IMR-90 (cell line): ENCODE data around the gene EHMT1. TPM values are rescaled to one million over a fixed set of nuclear protein-coding genes. Genes with fewer than 3 reads are reported as not detected.

ENCODE experiments used
- ATAC-seq: fragments of 200-7000 bp; cut with Tn5 transposase; 2 replicates; pipeline ENCODE4 v1.9.1; 2020; ENCODE audit warnings: low read depth, mild to moderate bottlenecking, moderate library complexity
- BruUV-seq: library from RNA; stranded (reverse); fragments of 400-500 nt; replicated peaks from 2 replicates; lab custom pipeline; 2021; lab: Mats Ljungman, UMichigan
- CTCF ChIA-PET: fragments of 300-600 bp; formaldehyde crosslinking; extraction: SDS; loops from one replicate; lab custom pipeline; 2021; ENCODE audit warnings: antibody characterized with exemption; lab: Yijun Ruan, JAX
- POLR2A ChIA-PET: fragments of 300-600 bp; sonication (Branson Sonifier 250); formaldehyde crosslinking; loops from one replicate; lab custom pipeline; 2022; ENCODE audit warnings: antibody characterized with exemption; ENCODE audit not compliant: unreplicated experiment; lab: Charles Lee
- DNase-seq: peaks from one replicate; pipeline ENCODE4 v3.0.0; 2013
- H2AFZ ChIP-seq: replicated peaks from 2 replicates; pipeline ENCODE3; 2013; ENCODE audit warnings: low read length, mild to moderate bottlenecking; ENCODE audit not compliant: poor library complexity
- H2AK5ac ChIP-seq: 2 replicates; pipeline ENCODE4 v1.6.1; 2013; ENCODE audit warnings: low read depth, low read length, inconsistent platforms
- H2AK9ac ChIP-seq: replicated peaks from 2 replicates; pipeline ENCODE3; 2013; ENCODE audit warnings: mild to moderate bottlenecking, low read depth, low read length, moderate library complexity; ENCODE audit not compliant: poor library complexity
- H2BK120ac ChIP-seq: 2 replicates; pipeline ENCODE4 v1.6.1; 2013; ENCODE audit warnings: low read depth, low read length, inconsistent platforms
- H2BK15ac ChIP-seq: 3 replicates; pipeline ENCODE4 v1.6.1; 2013; ENCODE audit warnings: low read depth, low read length, inconsistent platforms
- H2BK20ac ChIP-seq: 2 replicates; pipeline ENCODE4 v1.6.1; 2013; ENCODE audit warnings: low read depth, mild to moderate bottlenecking, inconsistent platforms, low read length, moderate library complexity
- H2BK5ac ChIP-seq: 2 replicates; pipeline ENCODE4 v1.6.1; 2013; ENCODE audit warnings: mild to moderate bottlenecking, low read depth, low read length, inconsistent platforms; ENCODE audit not compliant: poor library complexity, severe bottlenecking
- H3K14ac ChIP-seq: replicated peaks from 2 replicates; pipeline ENCODE4 v1.6.1; 2013; ENCODE audit warnings: low read depth, low read length, inconsistent platforms
- H3K18ac ChIP-seq: 2 replicates; pipeline ENCODE4 v1.6.1; 2013; ENCODE audit warnings: low read depth, low read length, control low read depth
- H3K23ac ChIP-seq: 2 replicates; pipeline ENCODE4 v1.6.1; 2013; ENCODE audit warnings: low read depth, low read length, inconsistent platforms
- H3K27ac ChIP-seq: 2 replicates; pipeline ENCODE4 v1.5.1; 2013; ENCODE audit warnings: mild to moderate bottlenecking, control low read depth, low read length; ENCODE audit not compliant: insufficient read depth
- H3K27me3 ChIP-seq: 2 replicates; pipeline ENCODE4 v1.6.1; 2013; ENCODE audit warnings: low read length; ENCODE audit not compliant: control insufficient read depth, insufficient read depth
- H3K36me3 ChIP-seq: 2 replicates; pipeline ENCODE4 v1.6.1; 2013; ENCODE audit warnings: low read length, mixed read lengths; ENCODE audit not compliant: control insufficient read depth, insufficient read depth
- H3K4ac ChIP-seq: 2 replicates; pipeline ENCODE4 v1.6.1; 2013; ENCODE audit warnings: low read depth, low read length, inconsistent platforms
- H3K4me1 ChIP-seq: 2 replicates; pipeline ENCODE4 v1.6.1; 2013; ENCODE audit warnings: low read length, mixed read lengths; ENCODE audit not compliant: control insufficient read depth, insufficient read depth
- H3K4me2 ChIP-seq: 2 replicates; pipeline ENCODE4 v1.6.1; 2013; ENCODE audit warnings: low read depth, mild to moderate bottlenecking, control low read depth, low read length, moderate library complexity
- H3K4me3 ChIP-seq: 2 replicates; pipeline ENCODE4 v1.5.1; 2013; ENCODE audit warnings: low read depth, mild to moderate bottlenecking, control low read depth, low read length, moderate library complexity; ENCODE audit not compliant: insufficient read depth
- H3K56ac ChIP-seq: 2 replicates; pipeline ENCODE4 v1.6.1; 2013; ENCODE audit warnings: low read length, inconsistent platforms; ENCODE audit not compliant: insufficient read depth; ENCODE audit errors: extremely low read depth
- H3K79me1 ChIP-seq, 2 experiments: 2 replicates each; pipeline ENCODE4 v1.6.1; 2013; ENCODE audit warnings: low read length in 2 of 2, inconsistent platforms in 1 of 2, low read depth in 1 of 2
- H3K9ac ChIP-seq: 2 replicates; pipeline ENCODE4 v1.6.1; 2013; ENCODE audit warnings: low read depth, low read length, control low read depth
- H3K9me1 ChIP-seq: 2 replicates; pipeline ENCODE4 v1.6.1; 2013; ENCODE audit warnings: low read length, inconsistent platforms; ENCODE audit not compliant: insufficient read depth
- H3K9me3 ChIP-seq: 2 replicates; pipeline ENCODE4 v1.6.1; 2013; ENCODE audit warnings: low read length; ENCODE audit not compliant: control insufficient read depth, insufficient read depth
- H4K20me1 ChIP-seq: 2 replicates; pipeline ENCODE4 v1.6.1; 2013; ENCODE audit warnings: low read length, inconsistent platforms; ENCODE audit not compliant: insufficient read depth
- H4K5ac ChIP-seq: 2 replicates; pipeline ENCODE4 v1.6.1; 2013; ENCODE audit warnings: mild to moderate bottlenecking, low read depth, low read length, control low read depth
- H4K8ac ChIP-seq, 2 experiments: 2 replicates each; pipeline ENCODE4 v1.6.1; 2013; ENCODE audit warnings: low read depth in 2 of 2, low read length in 2 of 2, control low read depth in 1 of 2, inconsistent platforms in 1 of 2
- H4K91ac ChIP-seq: 2 replicates; pipeline ENCODE4 v1.6.1; 2013; ENCODE audit warnings: low read depth, low read length, inconsistent platforms; ENCODE audit not compliant: insufficient read depth
- CEBPB ChIP-seq: IDR thresholded peaks from 2 replicates; pipeline ENCODE4 v1.6.1; 2012; ENCODE audit warnings: low read depth, low read length, improper control_type of control experiment
- CHD1 ChIP-seq: IDR thresholded peaks from 2 replicates; pipeline ENCODE4 v1.6.1; 2012; ENCODE audit warnings: low read depth, low read length, improper control_type of control experiment
- CTCF ChIP-seq: conservative IDR thresholded peaks from 2 replicates; pipeline ENCODE4 v1.5.1; 2012; ENCODE audit warnings: mild to moderate bottlenecking, low read depth, low read length, improper control_type of control experiment
- FOS ChIP-seq: fragments of 150-350 bp; IDR thresholded peaks from 2 replicates; pipeline ENCODE4 v1.6.1; 2016; ENCODE audit warnings: low read depth, low read length
- MAFK ChIP-seq: IDR thresholded peaks from 2 replicates; pipeline ENCODE4 v1.6.1; 2012; ENCODE audit warnings: low read depth, low read length, improper control_type of control experiment
- MAZ ChIP-seq: IDR thresholded peaks from 2 replicates; pipeline ENCODE4 v1.6.1; 2012; ENCODE audit warnings: low read depth, mild to moderate bottlenecking, low read length, improper control_type of control experiment, moderate library complexity, borderline replicate concordance
- NFE2L2 ChIP-seq: fragments of 150-350 bp; IDR thresholded peaks from 2 replicates; pipeline ENCODE4 v1.6.1; 2016; ENCODE audit warnings: low read depth, mild to moderate bottlenecking, low read length
- POLR2A ChIP-seq: IDR thresholded peaks from 2 replicates; pipeline ENCODE4 v1.6.1; 2012; ENCODE audit warnings: mild to moderate bottlenecking, low read depth, low read length
- RAD21 ChIP-seq: IDR thresholded peaks from 2 replicates; pipeline ENCODE4 v1.6.1; 2012; ENCODE audit warnings: low read length, improper control_type of control experiment
- RCOR1 ChIP-seq: IDR thresholded peaks from 2 replicates; pipeline ENCODE4 v1.6.1; 2012; ENCODE audit warnings: mild to moderate bottlenecking, low read length, improper control_type of control experiment; ENCODE audit not compliant: insufficient replicate concordance
- RFX5 ChIP-seq: IDR thresholded peaks from 2 replicates; pipeline ENCODE4 v1.8.0; 2012; ENCODE audit warnings: low read depth, mild to moderate bottlenecking, low read length, moderate library complexity
- WGBS, 2 experiments: methylation state at CpG; one replicate each; pipeline versions ENCODE4 v1.1.5 to v1.1.7; 2013; ENCODE audit warnings: missing lambda C conversion rate in 2 of 2; ENCODE audit not compliant: insufficient read length in 1 of 2; ENCODE audit errors: extremely low coverage in 2 of 2; 5-methylcytosine and 5-hydroxymethylcytosine counted together
- dilution Hi-C: fragments of 300-500 bp; cut with HindIII; formaldehyde crosslinking; loops from one replicate; pipeline ENCODE4 v1.14.3; 2018; ENCODE audit warnings: low sequenced_read_pairs; ENCODE audit not compliant: unreplicated experiment
- in situ Hi-C: fragments of 300-500 bp; cut with MboI; formaldehyde crosslinking; loops from 3 replicates; pipeline ENCODE4 v1.14.3; 2019; ENCODE audit warnings: low sequenced_read_pairs, inconsistent platforms, mixed read lengths
- intact Hi-C: fragments of 100-400 bp; cut with micrococcal nuclease; formaldehyde crosslinking; loops from 2 replicates; pipeline ENCODE4 v1.10.0; 2022
- polyA plus RNA-seq, 3 experiments: library from polyadenylated mRNA; depleted of rRNA; stranded (reverse); fragments of >200 nt; gene quantifications; 2 replicates each; pipeline ENCODE4 v1.2.3, GENCODE V29; 2012; ENCODE audit warnings: low replicate concordance in 1 of 3
- total RNA-seq: library from RNA; depleted of rRNA; stranded (reverse); fragments of >200 nt; gene quantifications from 2 replicates; pipeline ENCODE4 v1.2.3, GENCODE V29; 2012

EHMT1 gene
- total and polyA plus RNA-seq, 2 of the 4 experiments (the other 2 are of a cell fraction), result 32.8 to 35.1 TPM

- TF ChIP-seq MAZ, result no peak
These were observed 12.8 kb downstream of the EHMT1 start (continued) for GRCh38 chr9:137631345-137632229.

GRCh38 chr9:137632230-137633161 lies 13.7 kb downstream of the EHMT1 start:
- no peak overlapping the region for H3K9ac ChIP-seq
- H2BK15ac ChIP-seq, result no peak overlapping the region
- peaks cover 23% of the 10 kb centered on the region for H3K9me1 ChIP-seq
- no TSS peak for BruUV-seq
- H2BK120ac ChIP-seq, result no peak overlapping the region
- H3K9me3 ChIP-seq, result no peaks in the 10 kb centered on the region
- H4K8ac ChIP-seq, result no peak overlapping the region
- H3K4me2 ChIP-seq, result no peak overlapping the region
- no peak overlapping the region for H2AK9ac ChIP-seq
- ChIA-PET POLR2A (interaction anchor here (0.5 kb wide), 1 partner anchor 188 kb away, joined by 5 read pairs; no protein-coding TSS in a partner anchor), CTCF (no interaction called here)
- H2AK5ac ChIP-seq, result no peak overlapping the region
- dilution Hi-C loops, result no loop called here
- no peak overlapping the region for H3K18ac ChIP-seq
- no peak overlapping the region for H4K5ac ChIP-seq
- no peak overlapping the region for H3K14ac ChIP-seq
- peaks cover 19 to 65% of the 10 kb centered on the region in 2 experiments for H3K79me1 ChIP-seq
- WGBS, 2 experiments, result 90% methylated on average over 9 of the region's 23 CpGs; no CpG with 5 or more reads in 1 of the 2 experiments
- H3K27ac ChIP-seq, result no peak overlapping the region
- no peak overlapping the region for H3K4me3 ChIP-seq
- H3K56ac ChIP-seq, result no peak overlapping the region
- intact Hi-C loops, result no loop called here
- H2BK5ac ChIP-seq, result no peak overlapping the region
- in situ Hi-C loops, result no loop called here
- no peak overlapping the region for H2BK20ac ChIP-seq
- H4K20me1 ChIP-seq, result peaks cover 68% of the 10 kb centered on the region
- no peaks in the 10 kb centered on the region for H3K27me3 ChIP-seq
- ATAC-seq, result no peak
- peaks cover 8% of the 10 kb centered on the region for H3K4me1 ChIP-seq
- TF ChIP-seq CEBPB (no peak), RCOR1 (no peak), CTCF (no peak), RFX5 (no peak), CHD1 (no peak), FOS (no peak), RAD21 (no peak), MAFK (no peak), POLR2A (no peak), NFE2L2 (no peak)
- no peak overlapping the region for H2AFZ ChIP-seq
- no peak overlapping the region for H4K91ac ChIP-seq
- no peak overlapping the region for H3K23ac ChIP-seq
- H3K36me3 ChIP-seq, result no peaks in the 10 kb centered on the region
- no peak overlapping the region for H3K4ac ChIP-seq
- peak; percentile 30 for DNase-seq
